G401 (cell line): ENCODE data around the gene FSTL4. TPM values are rescaled to one million over a fixed set of nuclear protein-coding genes. Genes with fewer than 3 reads are reported as not detected.
"Not testable (repeated sequence)": the region's sequence is repeated elsewhere in the genome, so short reads cannot be mapped to it uniquely, and the experiment has no call there.

Experiments
- DNase-seq: peaks from one replicate; pipeline ENCODE4 v3.0.0-alpha.2; 2015; ENCODE audit warnings: low spot score
- in situ Hi-C: cut with HindIII; loops from 2 replicates; pipeline ENCODE4 v1.10.0; 2016; ENCODE audit warnings: low sequenced_read_pairs, mixed read lengths
- total RNA-seq: library from RNA; depleted of rRNA; stranded (reverse); fragments of >200 nt; shearing (Covaris generic); gene quantifications from 2 replicates; pipeline ENCODE4 v1.2.3, GENCODE V29; 2014

Gene FSTL4
- total RNA-seq, 1 experiment from 2014 or later = not detected

GRCh38 chr5:133401731-133402347 is 210.5 kb downstream of the FSTL4 start:
- no peak for DNase-seq
- in situ Hi-C loops = no loop called here

- in situ Hi-C loops = no loop called here
- no peak for DNase-seq
Measured at GRCh38 chr5:133400831-133401351, 211.4 kb downstream of the FSTL4 start.

- in situ Hi-C loops = no loop called here
- no peak for DNase-seq
Measured at GRCh38 chr5:133400120-133400519, 212.2 kb downstream of the FSTL4 start.

- in situ Hi-C loops = no loop called here
- DNase-seq = no peak
Measured at GRCh38 chr5:133399247-133399891, 213.0 kb downstream of the FSTL4 start.

GRCh38 chr5:133398646-133399101 is 213.7 kb downstream of the FSTL4 start:
- no peak for DNase-seq
- in situ Hi-C loops = no loop called here

GRCh38 chr5:133397990-133398645 is 214.2 kb downstream of the FSTL4 start:
- no peak for DNase-seq
- in situ Hi-C loops = no loop called here

GRCh38 chr5:133397348-133397747 is 215.0 kb downstream of the FSTL4 start:
- in situ Hi-C loops = no loop called here
- DNase-seq = no peak

GRCh38 chr5:133396814-133397213 is 215.5 kb downstream of the FSTL4 start:
- in situ Hi-C loops = no loop called here
- no peak for DNase-seq

- no peak for DNase-seq
- in situ Hi-C loops = no loop called here
Measured at GRCh38 chr5:133396187-133396741, 216.1 kb downstream of the FSTL4 start.

- DNase-seq, in situ Hi-C loops: not testable (repeated sequence)
Measured at GRCh38 chr5:133395207-133395606, 217.1 kb downstream of the FSTL4 start.

- in situ Hi-C loops, DNase-seq: not testable (repeated sequence)
Measured at GRCh38 chr5:133394477-133394817, 217.9 kb downstream of the FSTL4 start.

- in situ Hi-C loops = no loop called here
- no peak for DNase-seq
Measured at GRCh38 chr5:133393776-133394476, 218.4 kb downstream of the FSTL4 start.

- in situ Hi-C loops = no loop called here
- DNase-seq = no peak
Measured at GRCh38 chr5:133392448-133392847, 219.9 kb downstream of the FSTL4 start.

- DNase-seq = no peak
- in situ Hi-C loops = no loop called here
Measured at GRCh38 chr5:133391354-133392136, 220.8 kb downstream of the FSTL4 start.

- in situ Hi-C loops = no loop called here
- DNase-seq = no peak
Measured at GRCh38 chr5:133390416-133391353, 221.7 kb downstream of the FSTL4 start.

GRCh38 chr5:133389066-133389590 is 223.2 kb downstream of the FSTL4 start:
- in situ Hi-C loops = no loop called here
- DNase-seq = no peak

GRCh38 chr5:133387621-133388020 is 224.7 kb downstream of the FSTL4 start:
- no peak for DNase-seq
- in situ Hi-C loops = no loop called here
